ENCODE results near the gene RIMS1. TPM values are rescaled to one million over a fixed set of nuclear protein-coding genes. Genes with fewer than 3 reads are reported as not detected.

RIMS1 gene
- total RNA-seq, 1 donor from 2014 or later = under 0.01 TPM

- TF ChIP-seq CTCF (IDR thresholded peaks at IDR 0.05; ENCODE audit: insufficient read depth, low read length, severe bottlenecking) = no peak
- FAIRE-seq = no peak
- no peaks in the 10 kb centered on the region for H3K27me3 ChIP-seq (ENCODE audit: control insufficient read depth, insufficient read depth, low read length)
These were observed 410.0 kb downstream of the RIMS1 start for GRCh38 chr6:72296375-72296774.

GRCh38 chr6:72305971-72306370 is 419.6 kb downstream of the RIMS1 start:
- DNase-seq (ENCODE audit: low read depth) (no peak), FAIRE-seq (no peak)
- H3K36me3 ChIP-seq (ENCODE audit: control insufficient read depth, insufficient read depth, low read length) = no peaks in the 10 kb centered on the region
- no peak overlapping the region for H3K4me3 ChIP-seq (ENCODE audit: low read depth, low read length)
- no peaks in the 10 kb centered on the region for H3K27me3 ChIP-seq (ENCODE audit: control insufficient read depth, insufficient read depth, low read length)
- no peak for TF ChIP-seq CTCF (IDR thresholded peaks at IDR 0.05; ENCODE audit: insufficient read depth, low read length, severe bottlenecking)

More at GRCh38 chr6:72296375-72296774, 410.0 kb downstream of the RIMS1 start:
- Histone ChIP-seq H3K36me3 (ENCODE audit: control insufficient read depth, insufficient read depth, low read length) (no peaks in the 10 kb centered on the region), H3K4me3 (ENCODE audit: low read depth, low read length) (no peak overlapping the region)
- DNase-seq (ENCODE audit: low read depth) = no peak

GRCh38 chr6:72316675-72317380 is 430.5 kb downstream of the RIMS1 start:
- Histone ChIP-seq H3K27me3 (ENCODE audit: control insufficient read depth, insufficient read depth, low read length) (no peaks in the 10 kb centered on the region), H3K4me3 (ENCODE audit: low read depth, low read length) (no peak overlapping the region), H3K36me3 (ENCODE audit: control insufficient read depth, insufficient read depth, low read length) (no peaks in the 10 kb centered on the region)
- no peak for TF ChIP-seq CTCF (IDR thresholded peaks at IDR 0.05; ENCODE audit: insufficient read depth, low read length, severe bottlenecking)
- no peak for DNase-seq (ENCODE audit: low read depth)
- no peak for FAIRE-seq

GRCh38 chr6:72321788-72322187 is 435.4 kb downstream of the RIMS1 start:
- FAIRE-seq (no peak), DNase-seq (ENCODE audit: low read depth) (peak; percentile 49)
- H3K4me3 ChIP-seq (ENCODE audit: low read depth, low read length) = no peak overlapping the region
- no peaks in the 10 kb centered on the region for H3K27me3 ChIP-seq (ENCODE audit: control insufficient read depth, insufficient read depth, low read length)
- H3K36me3 ChIP-seq (ENCODE audit: control insufficient read depth, insufficient read depth, low read length) = no peaks in the 10 kb centered on the region
- TF ChIP-seq CTCF (IDR thresholded peaks at IDR 0.05; ENCODE audit: insufficient read depth, low read length, severe bottlenecking) = no peak

GRCh38 chr6:72322771-72323170 is 436.4 kb downstream of the RIMS1 start:
- FAIRE-seq (no peak), DNase-seq (ENCODE audit: low read depth) (no peak)
- H3K4me3 ChIP-seq (ENCODE audit: low read depth, low read length) = no peak overlapping the region
- H3K36me3 ChIP-seq (ENCODE audit: control insufficient read depth, insufficient read depth, low read length) = no peaks in the 10 kb centered on the region
- no peaks in the 10 kb centered on the region for H3K27me3 ChIP-seq (ENCODE audit: control insufficient read depth, insufficient read depth, low read length)
- no peak for TF ChIP-seq CTCF (IDR thresholded peaks at IDR 0.05; ENCODE audit: insufficient read depth, low read length, severe bottlenecking)

GRCh38 chr6:72324591-72324990 is 438.2 kb downstream of the RIMS1 start:
- DNase-seq (ENCODE audit: low read depth) (no peak), FAIRE-seq (no peak)
- H3K27me3 ChIP-seq (ENCODE audit: control insufficient read depth, insufficient read depth, low read length) = no peaks in the 10 kb centered on the region
- H3K36me3 ChIP-seq (ENCODE audit: control insufficient read depth, insufficient read depth, low read length) = no peaks in the 10 kb centered on the region
- no peak overlapping the region for H3K4me3 ChIP-seq (ENCODE audit: low read depth, low read length)
- no peak for TF ChIP-seq CTCF (IDR thresholded peaks at IDR 0.05; ENCODE audit: insufficient read depth, low read length, severe bottlenecking)
